ENCODE measurements around the gene SLC39A11.

SLC39A11 gene

DNA sequence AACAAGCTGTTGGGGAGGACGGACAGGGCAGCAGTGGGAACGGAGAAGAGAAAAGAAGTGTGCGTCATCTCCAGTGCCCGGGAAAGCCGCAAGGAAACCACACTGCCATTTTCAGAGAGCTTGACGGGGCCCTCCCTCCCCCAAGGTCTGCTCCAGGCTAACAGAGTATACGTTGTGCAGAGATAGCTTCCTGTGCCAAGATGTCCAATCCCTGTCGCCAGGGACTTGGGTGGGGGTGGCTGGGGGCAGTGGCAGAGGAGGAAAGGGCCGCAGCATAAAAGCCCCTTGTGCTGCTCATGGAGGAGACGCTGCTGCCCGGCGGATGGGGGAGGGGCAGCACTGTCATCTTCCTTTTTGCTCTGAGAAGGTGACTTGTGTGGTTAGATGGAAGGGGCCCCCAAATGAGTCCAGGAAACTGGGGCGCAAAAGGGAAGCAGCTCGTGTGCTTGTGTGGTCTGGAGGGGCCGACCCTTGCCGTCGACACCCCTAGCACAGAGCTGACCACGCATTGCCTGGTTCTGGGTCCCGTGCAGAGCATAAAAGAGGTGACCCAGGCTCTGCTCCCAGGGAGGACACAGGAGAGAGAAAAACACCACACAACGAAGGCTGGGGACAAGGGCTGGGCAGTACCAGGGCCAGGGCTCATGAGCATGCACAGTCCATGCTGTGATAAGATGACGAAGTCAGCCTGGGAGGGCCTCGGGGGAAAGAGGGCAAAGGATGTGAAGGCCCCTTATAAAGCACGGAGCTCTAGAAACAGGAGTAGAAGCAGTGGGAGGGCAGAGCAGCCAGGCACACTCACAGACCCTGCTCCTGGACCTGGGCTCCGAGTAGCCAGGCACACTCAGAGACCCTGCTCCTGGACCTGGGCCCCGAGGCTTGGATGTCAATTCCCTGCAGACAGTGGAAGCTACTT, 372.7 kb downstream of the SLC39A11 start:
- TF ChIP-seq, protein P1, sequence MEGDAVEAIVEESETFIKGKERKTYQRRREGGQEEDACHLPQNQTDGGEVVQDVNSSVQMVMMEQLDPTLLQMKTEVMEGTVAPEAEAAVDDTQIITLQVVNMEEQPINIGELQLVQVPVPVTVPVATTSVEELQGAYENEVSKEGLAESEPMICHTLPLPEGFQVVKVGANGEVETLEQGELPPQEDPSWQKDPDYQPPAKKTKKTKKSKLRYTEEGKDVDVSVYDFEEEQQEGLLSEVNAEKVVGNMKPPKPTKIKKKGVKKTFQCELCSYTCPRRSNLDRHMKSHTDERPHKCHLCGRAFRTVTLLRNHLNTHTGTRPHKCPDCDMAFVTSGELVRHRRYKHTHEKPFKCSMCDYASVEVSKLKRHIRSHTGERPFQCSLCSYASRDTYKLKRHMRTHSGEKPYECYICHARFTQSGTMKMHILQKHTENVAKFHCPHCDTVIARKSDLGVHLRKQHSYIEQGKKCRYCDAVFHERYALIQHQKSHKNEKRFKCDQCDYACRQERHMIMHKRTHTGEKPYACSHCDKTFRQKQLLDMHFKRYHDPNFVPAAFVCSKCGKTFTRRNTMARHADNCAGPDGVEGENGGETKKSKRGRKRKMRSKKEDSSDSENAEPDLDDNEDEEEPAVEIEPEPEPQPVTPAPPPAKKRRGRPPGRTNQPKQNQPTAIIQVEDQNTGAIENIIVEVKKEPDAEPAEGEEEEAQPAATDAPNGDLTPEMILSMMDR (conservative IDR thresholded peaks at IDR 0.05; ENCODE audit: low read length): no peak
- no peak overlapping the region for H3K4me3 ChIP-seq (ENCODE audit: low read length)
- no peak for DNase-seq (ENCODE audit: low read depth)

DNA sequence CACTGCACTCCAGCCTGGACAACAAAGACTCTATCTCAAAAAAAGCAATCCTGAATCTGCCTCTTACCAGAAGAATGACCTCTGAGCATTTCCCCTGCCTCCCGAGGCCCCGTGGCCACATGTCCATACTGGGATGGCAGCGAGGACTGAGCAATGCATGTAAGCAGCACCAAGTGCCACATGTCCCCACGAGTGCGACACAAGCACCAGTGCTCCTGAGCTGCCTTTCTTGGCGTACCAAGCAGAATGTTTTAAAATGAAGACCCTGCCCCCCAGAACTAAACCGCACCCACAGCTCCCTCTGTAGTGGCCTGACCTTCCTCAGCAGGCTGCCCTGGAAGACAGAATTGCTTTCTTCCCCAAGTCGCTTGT, 373.3 kb downstream of the SLC39A11 start:
- TF ChIP-seq, protein P1 (conservative IDR thresholded peaks at IDR 0.05; ENCODE audit: low read length): no peak
- no peak for DNase-seq (ENCODE audit: low read depth)
- H3K4me3 ChIP-seq (ENCODE audit: low read length): no peak overlapping the region

DNA sequence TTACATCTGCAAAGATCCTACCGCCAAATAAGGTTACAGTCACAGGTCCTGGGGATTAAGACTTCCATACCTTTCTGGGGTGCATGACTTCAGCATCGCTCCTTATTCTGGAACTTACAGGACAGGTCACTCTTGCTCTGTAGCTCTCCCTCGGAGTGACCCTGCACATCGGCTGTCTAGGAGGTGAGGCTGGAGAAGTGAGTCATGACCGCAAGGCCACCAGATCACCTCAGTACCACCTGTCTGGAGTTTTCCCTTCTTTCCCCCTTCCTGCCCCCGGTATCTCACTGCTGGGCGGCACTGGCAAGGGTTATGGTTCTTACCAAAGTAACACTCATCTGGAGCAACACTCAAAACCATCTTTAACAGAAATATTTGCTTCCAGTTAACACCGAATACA, 374.8 kb downstream of the SLC39A11 start:
- no peak for DNase-seq (ENCODE audit: low read depth)
- H3K4me3 ChIP-seq (ENCODE audit: low read length): no peak overlapping the region
- TF ChIP-seq, protein P1 (conservative IDR thresholded peaks at IDR 0.05; ENCODE audit: low read length): no peak

DNA sequence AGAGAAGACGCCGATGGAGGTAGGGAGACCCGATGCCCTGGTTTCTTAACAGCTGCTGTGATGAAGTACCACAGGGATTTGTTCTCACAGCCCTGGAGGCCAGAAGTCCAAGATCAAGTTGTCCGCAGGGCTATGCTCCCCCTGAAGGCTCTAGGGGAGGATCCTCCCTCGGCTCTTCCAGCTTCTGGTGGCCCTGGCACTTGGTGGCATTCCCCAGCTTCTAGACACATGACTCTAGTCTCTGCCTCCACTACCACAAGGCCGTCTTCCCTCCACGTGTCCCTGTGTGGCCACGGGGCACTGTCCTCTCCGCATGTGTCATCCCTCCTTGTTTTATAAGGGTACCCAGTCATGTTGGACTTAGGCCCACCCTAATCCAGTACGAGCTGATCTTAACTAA, 375.2 kb downstream of the SLC39A11 start:
- no peak overlapping the region for H3K4me3 ChIP-seq (ENCODE audit: low read length)
- DNase-seq (ENCODE audit: low read depth): no peak
- TF ChIP-seq, protein P1 (conservative IDR thresholded peaks at IDR 0.05; ENCODE audit: low read length): no peak

DNA sequence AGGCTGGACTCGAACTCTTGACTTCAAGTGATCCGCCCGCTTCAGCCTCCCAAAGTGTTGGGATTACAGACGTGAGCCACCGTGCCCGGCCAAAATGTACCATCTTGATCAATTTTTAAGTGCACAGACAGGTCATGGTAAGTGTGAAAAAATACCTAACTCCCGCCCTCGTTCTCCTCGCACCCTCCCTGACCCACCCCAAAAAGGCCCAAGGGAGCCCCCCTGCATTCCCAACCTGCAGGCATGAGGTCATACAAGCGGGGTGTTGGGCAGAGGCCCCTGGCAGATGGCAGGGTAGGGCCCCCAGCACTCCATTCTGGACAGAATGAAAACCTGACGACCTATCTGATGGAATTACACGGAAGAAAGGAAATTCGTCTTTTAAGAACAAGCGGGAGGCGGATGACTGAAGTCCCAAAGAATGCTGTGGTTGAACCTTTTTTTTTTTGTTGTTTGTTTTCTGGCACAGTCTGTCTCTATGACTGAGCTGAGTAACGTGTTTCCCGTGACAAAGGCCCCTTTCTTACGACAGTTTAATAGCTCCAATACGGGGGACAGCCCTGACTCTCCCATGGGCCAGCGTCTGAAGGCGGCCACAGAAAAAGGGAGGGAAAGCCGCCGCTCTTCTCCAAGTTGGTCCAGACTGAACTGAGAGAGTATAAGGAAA, 376.4 kb downstream of the SLC39A11 start:
- DNase-seq (ENCODE audit: low read depth): peak; percentile 96
- no peak overlapping the region for H3K4me3 ChIP-seq (ENCODE audit: low read length)
- TF ChIP-seq, protein P1 (conservative IDR thresholded peaks at IDR 0.05; ENCODE audit: low read length): no peak

DNA sequence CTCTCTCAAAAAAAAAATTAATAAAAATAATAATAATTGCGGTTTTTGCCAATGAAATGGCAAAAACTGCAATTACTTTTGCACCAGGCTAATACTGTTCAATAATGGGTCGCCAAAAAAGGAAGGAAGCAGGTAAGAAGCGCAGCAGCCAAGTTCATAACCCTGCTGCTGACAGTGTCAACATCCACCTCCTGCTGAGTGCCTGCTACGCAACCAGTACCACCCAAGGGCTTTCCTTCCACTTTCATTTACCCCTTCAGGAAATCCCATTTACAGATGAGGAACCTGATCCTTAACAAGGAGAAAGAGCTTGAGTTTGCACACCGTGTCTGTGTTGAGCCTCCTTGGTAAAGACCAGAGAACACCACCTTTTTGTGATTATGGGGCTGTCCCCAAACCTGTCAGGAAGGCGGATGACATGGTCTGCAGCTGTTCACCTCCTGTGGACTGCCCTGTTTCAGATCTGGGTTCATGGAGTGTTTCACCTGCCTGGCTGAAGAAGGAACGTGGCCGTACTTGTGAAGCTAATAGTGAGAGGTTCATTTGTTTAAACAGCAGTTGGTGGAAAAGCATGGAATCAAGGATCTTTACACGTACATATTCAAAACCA, 378.0 kb downstream of the SLC39A11 start:
- DNase-seq (ENCODE audit: low read depth): no peak
- H3K4me3 ChIP-seq (ENCODE audit: low read length): no peak overlapping the region
- TF ChIP-seq, protein P1 (conservative IDR thresholded peaks at IDR 0.05; ENCODE audit: low read length): no peak
